Measurements from ENCODE around the gene ZACN.

ZACN gene

DNA sequence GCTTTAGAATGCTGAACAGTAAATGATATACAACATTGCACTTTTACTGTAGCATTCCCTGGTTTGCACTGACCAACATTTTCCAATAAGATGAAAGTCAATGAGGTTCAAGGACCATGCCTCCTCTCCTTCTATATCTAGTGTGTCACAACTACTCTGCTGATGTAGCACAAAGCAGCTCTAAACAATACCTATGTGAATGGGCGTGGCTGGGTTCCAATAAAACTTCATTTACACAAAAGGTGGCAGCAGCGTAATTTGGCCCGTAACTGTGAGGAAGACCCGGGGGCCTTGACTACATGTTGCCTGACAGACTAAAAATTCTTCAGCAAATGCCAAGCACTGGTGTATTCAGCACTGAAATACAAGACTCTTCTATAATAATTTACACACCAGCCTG, 13.2 kb upstream of the ZACN start:
- TF ChIP-seq, protein P1, sequence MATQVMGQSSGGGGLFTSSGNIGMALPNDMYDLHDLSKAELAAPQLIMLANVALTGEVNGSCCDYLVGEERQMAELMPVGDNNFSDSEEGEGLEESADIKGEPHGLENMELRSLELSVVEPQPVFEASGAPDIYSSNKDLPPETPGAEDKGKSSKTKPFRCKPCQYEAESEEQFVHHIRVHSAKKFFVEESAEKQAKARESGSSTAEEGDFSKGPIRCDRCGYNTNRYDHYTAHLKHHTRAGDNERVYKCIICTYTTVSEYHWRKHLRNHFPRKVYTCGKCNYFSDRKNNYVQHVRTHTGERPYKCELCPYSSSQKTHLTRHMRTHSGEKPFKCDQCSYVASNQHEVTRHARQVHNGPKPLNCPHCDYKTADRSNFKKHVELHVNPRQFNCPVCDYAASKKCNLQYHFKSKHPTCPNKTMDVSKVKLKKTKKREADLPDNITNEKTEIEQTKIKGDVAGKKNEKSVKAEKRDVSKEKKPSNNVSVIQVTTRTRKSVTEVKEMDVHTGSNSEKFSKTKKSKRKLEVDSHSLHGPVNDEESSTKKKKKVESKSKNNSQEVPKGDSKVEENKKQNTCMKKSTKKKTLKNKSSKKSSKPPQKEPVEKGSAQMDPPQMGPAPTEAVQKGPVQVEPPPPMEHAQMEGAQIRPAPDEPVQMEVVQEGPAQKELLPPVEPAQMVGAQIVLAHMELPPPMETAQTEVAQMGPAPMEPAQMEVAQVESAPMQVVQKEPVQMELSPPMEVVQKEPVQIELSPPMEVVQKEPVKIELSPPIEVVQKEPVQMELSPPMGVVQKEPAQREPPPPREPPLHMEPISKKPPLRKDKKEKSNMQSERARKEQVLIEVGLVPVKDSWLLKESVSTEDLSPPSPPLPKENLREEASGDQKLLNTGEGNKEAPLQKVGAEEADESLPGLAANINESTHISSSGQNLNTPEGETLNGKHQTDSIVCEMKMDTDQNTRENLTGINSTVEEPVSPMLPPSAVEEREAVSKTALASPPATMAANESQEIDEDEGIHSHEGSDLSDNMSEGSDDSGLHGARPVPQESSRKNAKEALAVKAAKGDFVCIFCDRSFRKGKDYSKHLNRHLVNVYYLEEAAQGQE (IDR thresholded peaks at IDR 0.05; ENCODE audit: low read depth): no peak
- TF ChIP-seq EP300 (IDR thresholded peaks at IDR 0.05; ENCODE audit: borderline replicate concordance) (no peak), YY1 (IDR thresholded peaks at IDR 0.05; ENCODE audit: low read depth) (no peak), FOXM1 (IDR thresholded peaks at IDR 0.05; ENCODE audit: borderline replicate concordance, low read depth) (no peak), CEBPB (IDR thresholded peaks at IDR 0.05) (no peak), TCF12 (IDR thresholded peaks at IDR 0.05; ENCODE audit: low read depth) (no peak), NFIC (IDR thresholded peaks at IDR 0.05) (no peak), RAD21 (IDR thresholded peaks at IDR 0.05; ENCODE audit: low read depth) (no peak), ZBTB7A (IDR thresholded peaks at IDR 0.05; ENCODE audit: low read depth) (no peak), CREB1 (IDR thresholded peaks at IDR 0.05; ENCODE audit: low read depth) (no peak), EGR1 (IDR thresholded peaks at IDR 0.05) (no peak), TAF1 (IDR thresholded peaks at IDR 0.05; ENCODE audit: low read depth) (no peak), TEAD4 (IDR thresholded peaks at IDR 0.05) (no peak)
- TF ChIP-seq, protein P2, sequence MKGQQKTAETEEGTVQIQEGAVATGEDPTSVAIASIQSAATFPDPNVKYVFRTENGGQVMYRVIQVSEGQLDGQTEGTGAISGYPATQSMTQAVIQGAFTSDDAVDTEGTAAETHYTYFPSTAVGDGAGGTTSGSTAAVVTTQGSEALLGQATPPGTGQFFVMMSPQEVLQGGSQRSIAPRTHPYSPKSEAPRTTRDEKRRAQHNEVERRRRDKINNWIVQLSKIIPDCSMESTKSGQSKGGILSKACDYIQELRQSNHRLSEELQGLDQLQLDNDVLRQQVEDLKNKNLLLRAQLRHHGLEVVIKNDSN (IDR thresholded peaks at IDR 0.05): no peak
- TF ChIP-seq, protein P3, sequence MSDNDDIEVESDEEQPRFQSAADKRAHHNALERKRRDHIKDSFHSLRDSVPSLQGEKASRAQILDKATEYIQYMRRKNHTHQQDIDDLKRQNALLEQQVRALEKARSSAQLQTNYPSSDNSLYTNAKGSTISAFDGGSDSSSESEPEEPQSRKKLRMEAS (IDR thresholded peaks at IDR 0.05): no peak

DNA sequence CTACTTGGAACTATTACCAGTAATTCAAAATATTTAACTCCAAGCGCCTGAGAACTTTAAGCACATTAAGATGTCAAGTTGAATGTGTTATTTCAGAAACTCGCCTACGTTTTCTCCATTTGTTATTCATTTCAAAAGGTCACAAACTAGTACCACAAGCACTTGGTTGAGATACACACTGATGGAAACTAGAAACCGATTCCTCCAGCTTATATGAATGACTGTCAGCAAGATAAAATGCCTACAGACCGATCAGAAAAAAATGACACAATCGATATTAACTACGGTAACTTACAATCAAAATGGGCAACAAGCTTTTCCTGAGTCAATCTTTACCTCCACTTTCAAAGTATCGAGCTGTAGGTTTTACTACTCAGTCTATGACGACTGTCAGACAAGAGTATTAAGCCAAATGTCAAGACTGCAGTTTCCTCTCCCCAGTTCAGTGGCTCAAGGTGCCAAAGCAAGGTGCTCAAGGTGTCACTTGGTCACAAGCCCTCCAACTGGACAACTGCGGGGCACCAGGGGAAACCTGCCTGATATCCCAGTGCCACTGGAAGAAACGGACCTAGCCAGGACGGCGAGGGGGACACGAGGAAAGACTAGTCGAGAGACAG, 7.3 kb upstream of the ZACN start:
- TF ChIP-seq CREB1 (IDR thresholded peaks at IDR 0.05; ENCODE audit: low read depth) (no peak), ZBTB7A (IDR thresholded peaks at IDR 0.05; ENCODE audit: low read depth) (no peak), FOXM1 (IDR thresholded peaks at IDR 0.05; ENCODE audit: borderline replicate concordance, low read depth) (no peak), EGR1 (IDR thresholded peaks at IDR 0.05) (no peak), RAD21 (IDR thresholded peaks at IDR 0.05; ENCODE audit: low read depth) (no peak)

DNA sequence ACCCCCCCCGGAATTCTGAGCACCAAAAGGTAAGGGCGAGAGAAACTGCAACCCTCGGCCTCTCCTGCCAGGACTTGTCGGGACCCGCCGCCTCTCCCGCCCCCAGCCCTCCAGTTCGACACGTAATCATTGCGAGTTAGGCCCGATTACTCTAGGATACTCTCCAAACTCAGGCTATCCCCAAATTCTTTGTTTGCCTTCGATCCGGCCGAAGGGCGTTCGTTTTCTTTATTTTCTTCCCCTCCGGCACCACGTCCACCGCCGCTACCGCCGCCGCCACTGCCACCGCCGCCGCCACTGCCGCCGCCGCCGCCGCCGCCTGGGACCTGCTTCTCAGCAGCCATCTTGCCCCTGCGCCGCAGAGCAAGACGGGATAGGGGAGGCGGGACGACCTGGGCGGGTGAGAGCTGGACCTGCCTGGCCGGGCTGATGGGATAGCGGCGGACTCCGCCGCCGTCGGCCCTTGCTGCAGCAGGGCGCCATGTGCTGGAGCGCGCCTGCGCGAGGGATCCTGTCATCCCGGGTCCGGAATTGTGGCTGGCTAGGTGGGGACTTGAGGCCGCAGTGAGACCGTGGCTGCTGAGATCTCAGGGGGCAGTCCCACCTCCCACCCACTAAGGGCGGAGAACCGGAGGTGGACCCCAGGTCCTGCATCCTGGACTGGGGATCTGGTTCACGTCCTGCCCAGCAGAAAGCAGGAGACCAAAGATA, 6.7 kb upstream of the ZACN start, which contains the start of gene SRP68:
Gene SRP68 (minus strand): TSS at position 370 of the 711 bp plus-strand sequence. CDS start 26 bp downstream, at position 344.
- TF ChIP-seq EGR1 (IDR thresholded peaks at IDR 0.05) (peak; percentile 64; the same call in 1 of the 2 replicates), FOXM1 (IDR thresholded peaks at IDR 0.05; ENCODE audit: borderline replicate concordance, low read depth) (no peak), CEBPB (IDR thresholded peaks at IDR 0.05) (no peak), RAD21 (IDR thresholded peaks at IDR 0.05; ENCODE audit: low read depth) (no peak), YY1 (IDR thresholded peaks at IDR 0.05; ENCODE audit: low read depth) (peak; percentile 100), EP300 (IDR thresholded peaks at IDR 0.05; ENCODE audit: borderline replicate concordance) (peak; percentile 72; the same call in 1 of the 2 replicates), NFIC (IDR thresholded peaks at IDR 0.05) (no peak; the same call in 1 of the 2 replicates), CREB1 (IDR thresholded peaks at IDR 0.05; ENCODE audit: low read depth) (no peak), TCF12 (IDR thresholded peaks at IDR 0.05; ENCODE audit: low read depth) (peak; percentile 81; the same call in 1 of the 2 replicates), TAF1 (IDR thresholded peaks at IDR 0.05; ENCODE audit: low read depth) (peak; percentile 98), TEAD4 (IDR thresholded peaks at IDR 0.05) (no peak), ZBTB7A (IDR thresholded peaks at IDR 0.05; ENCODE audit: low read depth) (peak; percentile 77; the same call in 1 of the 2 replicates)
- TF ChIP-seq, protein P1 (IDR thresholded peaks at IDR 0.05; ENCODE audit: low read depth): peak; percentile 14; the same call in 1 of the 2 replicates
- TF ChIP-seq, protein P3 (IDR thresholded peaks at IDR 0.05): peak; percentile 98
- TF ChIP-seq, protein P2 (IDR thresholded peaks at IDR 0.05): peak; percentile 1; the same call in 1 of the 2 replicates

DNA sequence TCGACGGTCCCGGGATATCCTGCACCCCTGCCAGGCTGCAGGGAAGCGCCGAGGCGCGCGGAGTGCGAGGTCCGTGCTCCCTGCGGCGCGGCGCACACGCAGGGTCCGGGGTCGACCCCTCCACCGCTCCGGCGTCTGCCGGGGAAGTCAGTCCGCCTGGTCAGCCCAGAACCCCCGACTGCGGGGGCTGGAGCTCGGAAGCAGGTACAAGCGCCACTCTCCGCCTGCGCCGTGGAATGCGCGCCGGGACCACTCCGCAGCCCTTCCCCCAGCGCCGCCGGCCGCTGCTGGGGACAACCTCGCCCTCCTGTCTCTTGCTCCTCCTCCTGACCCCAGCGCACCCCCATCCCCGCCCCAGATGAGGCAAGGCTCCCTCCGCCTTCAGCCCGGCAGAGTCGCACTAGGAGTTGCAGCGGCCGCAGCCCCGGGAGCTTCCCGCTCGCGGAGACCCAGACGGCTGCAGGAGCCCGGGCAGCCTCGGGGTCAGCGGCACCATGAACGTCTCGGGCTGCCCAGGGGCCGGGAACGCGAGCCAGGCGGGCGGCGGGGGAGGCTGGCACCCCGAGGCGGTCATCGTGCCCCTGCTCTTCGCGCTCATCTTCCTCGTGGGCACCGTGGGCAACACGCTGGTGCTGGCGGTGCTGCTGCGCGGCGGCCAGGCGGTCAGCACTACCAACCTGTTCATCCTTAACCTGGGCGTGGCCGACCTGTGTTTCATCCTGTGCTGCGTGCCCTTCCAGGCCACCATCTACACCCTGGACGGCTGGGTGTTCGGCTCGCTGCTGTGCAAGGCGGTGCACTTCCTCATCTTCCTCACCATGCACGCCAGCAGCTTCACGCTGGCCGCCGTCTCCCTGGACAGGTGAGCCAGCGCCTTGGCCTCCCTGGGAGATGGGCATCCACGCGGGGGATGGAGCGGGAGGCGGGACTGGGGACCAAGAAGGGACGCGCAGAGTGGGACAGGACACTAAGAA, 4.3 kb upstream of the ZACN start, which contains the start of gene GALR2:
Gene GALR2 (plus strand): TSS at position 392 of the 974 bp plus-strand sequence. CDS start 103 bp downstream, at position 495.
- TF ChIP-seq NFIC (IDR thresholded peaks at IDR 0.05): no peak
- no peak for TF ChIP-seq TCF12 (IDR thresholded peaks at IDR 0.05; ENCODE audit: low read depth)
- TF ChIP-seq FOXM1 (IDR thresholded peaks at IDR 0.05; ENCODE audit: borderline replicate concordance, low read depth): no peak
- no peak for TF ChIP-seq TAF1 (IDR thresholded peaks at IDR 0.05; ENCODE audit: low read depth)
- TF ChIP-seq, protein P3 (IDR thresholded peaks at IDR 0.05): no peak; the same call in 1 of the 2 replicates
- no peak for TF ChIP-seq YY1 (IDR thresholded peaks at IDR 0.05; ENCODE audit: low read depth)
- TF ChIP-seq, protein P1 (IDR thresholded peaks at IDR 0.05; ENCODE audit: low read depth): no peak
- TF ChIP-seq TEAD4 (IDR thresholded peaks at IDR 0.05): no peak
- TF ChIP-seq, protein P2 (IDR thresholded peaks at IDR 0.05): no peak
- no peak for TF ChIP-seq CREB1 (IDR thresholded peaks at IDR 0.05; ENCODE audit: low read depth)
- no peak for TF ChIP-seq EGR1 (IDR thresholded peaks at IDR 0.05)
- no peak for TF ChIP-seq EP300 (IDR thresholded peaks at IDR 0.05; ENCODE audit: borderline replicate concordance)
- no peak for TF ChIP-seq ZBTB7A (IDR thresholded peaks at IDR 0.05; ENCODE audit: low read depth)
- TF ChIP-seq CEBPB (IDR thresholded peaks at IDR 0.05): no peak
- TF ChIP-seq RAD21 (IDR thresholded peaks at IDR 0.05; ENCODE audit: low read depth): no peak
